HG03103 (cell line): Measurements from ENCODE around the gene DAPK1.

Experiments
- ATAC-seq: cut with Tn5 transposase; IDR thresholded peaks from one replicate; pipeline ENCODE4 v1.9.1; 2021; ENCODE audit warnings: low read depth; ENCODE audit not compliant: unreplicated experiment

DAPK1 gene

DNA sequence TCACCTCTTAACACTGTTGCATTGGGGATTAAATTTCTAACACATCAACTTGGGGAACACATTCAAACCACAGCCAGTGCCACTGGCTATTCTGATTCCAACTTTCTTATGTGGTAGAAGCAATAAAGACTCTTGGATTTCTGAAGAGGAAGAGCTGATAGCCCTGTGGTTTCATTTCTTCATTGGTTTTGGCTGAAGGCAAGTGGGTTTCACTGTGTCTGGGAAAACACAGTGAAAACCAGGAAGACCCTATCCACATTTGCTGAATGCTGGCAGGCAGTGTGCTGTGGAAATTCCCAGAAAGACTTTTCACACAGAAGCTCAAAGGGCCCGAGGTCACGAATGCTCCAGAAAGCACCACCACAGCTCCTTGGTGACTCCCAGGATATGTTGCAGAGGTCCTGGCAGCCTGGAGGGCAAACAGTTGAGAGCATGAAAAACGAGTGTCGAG, 67.1 kb downstream of the DAPK1 start:
- ATAC-seq, result no peak

DNA sequence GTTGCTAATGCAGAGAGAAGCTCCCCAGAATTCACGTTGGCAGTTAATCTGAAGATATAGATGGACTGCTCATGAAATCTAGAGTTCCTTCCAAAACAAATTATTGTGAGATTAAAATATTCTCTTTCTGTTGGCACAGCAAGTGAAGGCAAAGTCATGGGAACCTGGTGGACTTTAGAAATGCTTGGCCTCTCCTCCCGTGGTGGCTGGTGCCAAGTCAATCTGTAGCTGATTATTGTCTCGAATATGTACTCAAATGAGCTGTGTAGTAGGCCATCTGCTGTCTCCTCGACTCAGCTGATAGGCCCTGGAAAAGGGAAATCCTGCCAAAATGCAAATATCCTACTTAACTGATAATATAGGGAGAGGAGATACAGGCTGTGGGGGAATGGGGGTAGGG, 69.3 kb downstream of the DAPK1 start:
- ATAC-seq, result no peak

DNA sequence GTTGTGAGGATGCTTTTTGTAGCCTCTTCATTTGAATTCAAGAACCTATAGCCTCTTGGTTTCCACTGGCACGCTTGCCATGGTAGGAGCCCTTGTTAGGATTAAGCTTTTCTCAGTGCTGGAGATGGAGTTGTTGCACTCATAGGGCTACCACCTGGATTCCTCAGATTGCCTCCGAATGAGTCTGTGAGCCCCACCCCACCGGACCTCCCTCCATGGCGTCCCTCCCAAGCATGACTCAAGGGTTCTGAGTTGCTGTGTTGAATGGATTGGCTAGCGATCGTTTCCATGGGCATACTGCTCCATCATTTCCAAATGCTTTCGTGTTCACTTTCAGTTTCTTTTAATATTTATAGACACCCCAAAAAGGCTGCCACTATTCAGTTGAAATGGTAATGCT, 69.9 kb downstream of the DAPK1 start:
- no peak for ATAC-seq

DNA sequence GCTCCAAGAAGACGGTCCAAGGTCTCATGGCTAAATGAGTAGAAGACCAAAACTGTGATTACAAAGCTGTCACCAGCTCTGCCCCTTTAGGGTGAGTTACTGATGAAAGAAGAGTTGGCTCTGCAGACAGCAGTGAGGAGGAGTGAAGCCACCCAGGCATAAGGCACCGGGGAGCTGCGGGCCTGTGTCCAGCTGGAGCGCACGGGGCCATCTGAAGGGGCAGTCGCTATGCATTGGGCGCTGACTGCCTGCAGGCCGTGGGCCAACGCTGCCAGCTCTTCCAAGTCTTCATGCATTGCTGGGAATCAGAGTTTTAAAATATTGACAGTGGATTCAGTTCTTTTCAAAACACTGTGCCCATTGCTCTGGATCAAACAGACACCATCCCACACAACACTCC, 70.3 kb downstream of the DAPK1 start:
- ATAC-seq, result no peak

- ATAC-seq, result no peak
These were observed 70.7 kb downstream of the DAPK1 start for GRCh38 chr9:87568401-87568800.

DNA sequence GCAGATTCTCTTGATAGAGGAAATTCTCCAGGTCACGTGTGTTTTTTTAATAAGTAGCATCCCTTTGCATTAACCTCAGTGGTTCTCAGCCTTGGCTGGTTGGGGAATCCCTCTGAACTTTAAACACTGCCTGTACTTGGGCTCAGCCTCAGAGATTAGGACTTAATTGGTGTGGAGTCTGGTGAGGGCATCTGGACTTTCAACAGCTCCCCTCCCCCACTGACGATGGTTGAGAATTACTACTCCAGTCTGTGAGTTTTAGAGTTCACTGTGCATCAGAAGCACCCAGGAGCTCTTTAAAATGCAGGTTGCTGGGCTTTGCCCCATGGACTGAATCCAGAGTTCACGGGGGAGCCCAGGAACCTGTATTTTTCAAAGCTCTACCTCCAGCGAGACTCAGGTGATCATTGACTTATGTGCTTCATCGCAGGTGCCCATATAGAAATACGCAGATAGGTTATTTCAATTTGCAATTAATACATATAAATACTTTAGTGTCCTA, 71.4 kb downstream of the DAPK1 start:
- ATAC-seq, result no peak

DNA sequence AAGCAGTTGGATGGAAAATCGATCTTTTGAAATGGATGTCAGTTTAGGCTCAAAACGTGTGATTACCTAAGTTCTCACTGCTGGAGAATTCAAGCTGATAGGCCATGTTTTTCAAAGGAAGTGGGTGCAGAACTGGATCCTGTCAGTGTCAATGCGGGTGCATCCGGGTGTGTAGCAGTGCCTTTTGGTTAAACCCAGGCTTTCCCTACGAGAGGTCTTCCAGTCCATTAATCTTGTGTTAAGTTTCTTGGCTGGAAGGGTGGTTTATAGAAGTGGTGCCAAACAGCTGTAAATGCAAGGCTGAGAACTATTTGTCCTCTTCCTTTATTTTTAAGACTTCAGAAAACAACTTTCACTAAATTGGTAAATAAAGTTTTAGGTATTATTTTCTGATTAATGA, 71.9 kb downstream of the DAPK1 start:
- ATAC-seq, result no peak

DNA sequence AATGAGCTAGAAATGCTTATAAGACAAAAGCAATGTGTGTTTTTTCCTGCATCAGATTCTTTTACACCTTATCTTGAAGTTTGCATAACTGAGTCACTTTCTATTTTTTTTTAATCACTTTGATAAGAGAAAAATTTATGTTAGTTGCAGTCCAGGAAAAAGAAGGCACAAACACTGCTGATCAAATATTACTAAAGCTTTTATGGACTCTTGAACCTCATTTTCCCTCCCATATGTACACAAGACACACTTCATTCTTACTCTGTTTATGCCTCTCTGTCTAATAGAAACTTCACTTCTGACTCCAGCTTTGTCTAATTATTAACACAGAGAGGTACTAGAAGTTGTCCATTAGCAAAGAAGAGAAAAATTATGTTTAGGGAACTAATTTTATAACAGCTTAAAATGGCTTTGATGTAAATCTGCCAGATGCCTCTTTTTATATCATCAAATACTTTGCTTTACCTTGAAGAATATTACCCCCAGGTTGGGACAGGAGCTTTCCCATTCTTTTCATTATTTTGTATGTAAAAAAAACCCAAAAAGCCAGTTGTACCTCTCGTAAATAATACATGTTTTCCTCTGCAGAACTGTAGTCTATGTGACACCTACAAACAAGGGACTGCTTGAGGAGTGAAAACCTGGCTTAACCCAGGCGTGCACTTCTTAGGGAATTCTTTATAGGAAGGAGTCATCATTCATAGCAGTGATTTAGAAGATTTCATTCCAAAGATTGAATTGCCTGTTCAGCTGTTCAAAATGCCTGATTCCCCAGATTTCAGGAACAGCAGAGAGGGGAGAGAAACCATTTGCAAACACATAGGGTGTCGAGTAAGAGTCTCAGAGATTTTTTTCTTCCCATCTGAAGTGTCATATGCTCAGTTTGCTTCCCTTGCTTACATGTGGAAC, 72.6 kb downstream of the DAPK1 start:
- ATAC-seq, result no peak

GRCh38 chr9:87572719-87573118, 75.1 kb downstream of the DAPK1 start:
- ATAC-seq, result no peak

- ATAC-seq, result no peak
These were observed 76.2 kb downstream of the DAPK1 start for GRCh38 chr9:87573841-87574342.

GRCh38 chr9:87577746-87578145, 80.1 kb downstream of the DAPK1 start:
- no peak for ATAC-seq

- no peak for ATAC-seq
These were observed 81.0 kb downstream of the DAPK1 start for GRCh38 chr9:87578625-87579024.

DNA sequence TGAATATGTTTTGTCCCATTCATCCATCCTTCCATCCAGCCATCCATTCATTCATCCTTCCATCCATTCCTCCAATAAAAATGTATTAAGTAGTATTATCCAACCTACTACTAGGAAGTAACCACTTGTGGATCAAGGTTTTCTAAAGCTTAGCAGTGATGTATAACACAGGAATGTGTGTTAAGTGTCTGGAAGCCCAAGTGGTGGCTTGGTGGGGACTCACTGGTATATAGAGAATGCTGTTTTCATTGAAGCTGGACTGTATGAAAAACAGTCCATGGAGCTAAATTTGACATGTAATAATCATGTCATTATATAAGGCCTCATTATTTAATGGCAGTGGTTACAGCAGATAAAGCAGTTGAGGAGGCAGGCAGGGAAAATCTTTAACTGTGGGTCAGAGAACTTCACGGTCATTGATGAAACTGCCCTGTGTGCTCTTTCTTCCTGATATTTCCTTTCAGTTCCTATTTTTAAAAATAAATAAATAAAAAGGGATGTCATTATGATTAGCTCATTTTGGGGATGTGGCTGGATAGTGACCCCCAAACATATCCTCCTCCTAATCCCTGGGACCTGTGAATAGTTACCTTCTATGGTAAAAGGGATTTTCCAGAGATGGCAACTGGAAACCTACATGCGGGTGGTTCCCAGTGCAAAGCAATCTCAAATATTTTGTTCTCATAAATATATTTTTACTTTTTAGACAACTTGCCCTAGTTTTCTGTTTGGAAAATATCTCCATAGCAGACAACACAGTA, 82.3 kb downstream of the DAPK1 start:
- ATAC-seq, result no peak

DNA sequence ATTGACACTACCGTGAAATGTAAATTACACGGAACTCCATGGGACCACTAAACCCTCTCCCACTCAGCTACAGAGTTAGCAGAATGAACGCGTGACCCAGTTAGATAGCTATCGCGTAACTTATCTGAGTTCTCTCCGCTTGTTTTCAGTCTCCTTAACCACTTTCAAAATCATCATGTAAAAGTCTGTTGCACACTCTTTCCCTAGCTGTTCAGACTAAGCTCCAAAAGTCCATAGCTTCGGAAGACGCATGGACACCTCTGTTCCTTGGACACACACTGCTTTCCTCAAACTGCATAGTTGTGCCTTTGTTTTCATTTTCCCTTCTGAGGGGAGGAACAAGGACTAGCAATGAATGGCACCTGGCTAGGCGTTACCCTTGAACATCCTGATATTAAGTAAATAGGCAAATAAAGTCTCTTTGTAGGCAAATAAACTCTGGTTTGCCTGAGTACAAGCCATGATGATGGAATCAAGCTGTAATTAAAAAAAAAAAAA, 83.3 kb downstream of the DAPK1 start:
- no peak for ATAC-seq

- ATAC-seq, result no peak
These were observed 83.8 kb downstream of the DAPK1 start for GRCh38 chr9:87581513-87581912.

DNA sequence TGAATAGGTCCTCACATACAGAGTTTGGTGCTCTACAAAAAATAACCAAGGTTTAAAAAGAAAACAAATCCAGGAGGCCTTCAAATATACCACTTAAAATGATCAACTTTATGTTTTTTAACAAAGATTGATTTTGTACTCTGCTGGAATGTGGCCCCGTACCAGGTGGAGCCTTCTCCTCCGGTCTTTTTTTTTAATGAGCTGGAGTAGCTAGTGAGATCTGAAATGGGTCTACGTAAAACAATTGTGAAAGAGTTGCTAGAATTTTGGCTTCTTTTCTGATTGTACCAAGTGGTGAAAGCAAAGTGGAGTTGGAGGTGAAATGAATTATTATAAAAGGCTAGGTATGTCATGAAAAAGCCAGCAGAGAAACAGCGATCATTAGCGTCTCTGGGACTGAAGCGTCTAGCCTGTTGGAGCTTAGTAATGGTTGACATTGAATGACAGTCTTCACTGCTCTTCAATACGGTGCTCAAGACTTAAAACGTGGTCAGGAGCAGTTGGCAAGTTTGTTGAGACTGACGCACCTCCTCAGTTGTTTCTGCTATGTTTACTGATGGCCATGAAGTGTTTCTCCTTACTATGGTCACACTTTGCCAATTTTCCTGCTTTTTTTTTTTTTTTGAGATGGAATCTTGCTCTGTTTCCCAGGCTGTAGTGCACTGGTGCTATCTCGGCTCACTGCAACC, 84.4 kb downstream of the DAPK1 start:
- ATAC-seq, result no peak

DNA sequence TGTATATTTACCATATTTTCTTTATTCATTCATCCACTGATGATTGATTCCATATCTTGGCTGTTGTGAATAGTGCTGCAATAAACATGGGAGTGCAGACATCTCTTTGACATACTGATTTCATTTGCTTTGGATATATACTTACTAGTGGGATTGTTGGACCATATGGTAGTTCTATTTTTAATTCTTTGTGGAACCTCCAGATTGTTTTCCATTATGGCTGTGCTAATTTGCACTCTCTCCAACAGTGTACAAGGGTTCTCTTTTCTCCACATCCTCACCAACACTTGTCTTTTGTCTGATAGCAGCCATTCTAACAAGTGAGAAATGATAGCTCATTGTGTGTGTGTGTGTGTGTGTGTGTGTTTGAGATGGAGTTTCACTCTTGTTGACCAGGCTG, 86.7 kb downstream of the DAPK1 start:
- ATAC-seq, result no peak

DNA sequence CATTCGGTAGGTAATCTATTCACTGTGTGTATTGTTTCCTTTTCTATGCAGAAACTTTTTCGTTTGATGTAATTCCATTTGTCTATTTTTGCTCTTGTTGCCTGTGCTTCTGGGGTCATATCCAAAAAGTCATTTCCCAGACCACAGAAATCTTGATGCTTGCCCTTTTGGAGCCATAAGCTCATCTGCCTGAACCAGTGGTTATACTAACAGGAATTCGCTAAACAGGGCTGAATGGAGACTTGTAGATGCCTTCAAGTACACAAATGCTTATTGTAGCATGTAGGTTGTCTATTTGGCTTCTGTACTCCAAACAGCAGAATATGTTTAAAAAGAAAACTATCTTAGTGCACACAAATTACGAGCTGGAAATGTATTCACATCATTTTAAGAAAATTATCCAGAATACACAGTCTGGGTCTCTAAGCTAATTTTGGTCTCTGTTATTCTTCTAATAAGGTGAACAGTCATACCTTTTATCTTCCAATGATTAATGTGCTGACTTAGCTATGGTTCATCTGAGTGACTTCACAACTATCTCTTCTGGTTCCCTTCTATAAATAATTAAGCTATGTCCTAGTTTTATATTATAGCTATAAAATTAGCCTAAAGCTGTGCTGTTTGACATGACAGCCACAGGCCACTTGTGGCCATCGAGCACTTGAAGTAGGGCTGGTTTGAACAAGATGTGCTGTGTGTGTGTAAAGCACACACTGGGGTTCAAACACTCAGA, 87.6 kb downstream of the DAPK1 start:
- ATAC-seq, result no peak

DNA sequence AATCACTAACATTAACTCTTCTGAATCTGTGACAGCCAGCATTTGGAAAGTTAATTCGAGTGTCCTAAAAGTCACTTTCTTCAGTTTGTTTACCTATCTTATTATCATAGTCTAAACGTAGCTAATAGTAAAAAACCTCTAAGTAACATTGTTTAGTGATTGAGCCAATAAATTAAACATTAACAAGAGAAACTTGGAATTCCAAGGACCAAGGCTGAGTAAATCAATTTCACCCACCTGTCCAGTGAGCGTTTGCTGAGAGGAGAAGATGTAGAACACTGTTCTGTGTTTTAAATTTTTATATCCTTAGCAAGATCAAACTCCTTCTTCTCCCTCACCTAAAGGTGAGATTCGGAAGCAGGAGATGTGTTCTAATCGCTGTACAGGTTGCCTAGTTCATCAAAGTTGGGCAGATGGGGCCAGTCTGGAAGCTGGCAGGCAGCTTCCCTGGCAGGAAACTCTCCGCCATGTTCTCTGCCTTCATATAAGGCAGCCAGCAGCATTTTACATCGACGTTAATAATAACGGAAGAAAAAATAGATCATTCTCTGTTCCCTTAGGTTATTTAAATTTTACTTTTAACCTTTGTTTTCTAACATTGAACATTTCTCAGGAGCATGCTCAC, 89.2 kb downstream of the DAPK1 start:
- ATAC-seq, result no peak

GRCh38 chr9:87587356-87587745, 89.7 kb downstream of the DAPK1 start:
- no peak for ATAC-seq
